Activated naive CD4-positive, alpha-beta T cell treated with anti-CD3 and anti-CD28 coated beads, Interleukin-2, amount 10 ng/mL, durations not matched to agents 7 days and 5 days (primary cell): ENCODE measurements around the gene CCR5.
"Not testable (repeated sequence)": the region's sequence is repeated elsewhere in the genome, so short reads cannot be mapped to it uniquely, and the experiment has no call there.

Source experiments
- CTCF ChIA-PET: fragments of 350-600 bp; sonication (Branson Sonifier 250); formaldehyde crosslinking; loops from one replicate; lab custom pipeline; 2021; ENCODE audit warnings: antibody characterized with exemption; lab: Charles Lee
- DNase-seq: peaks from one replicate; pipeline ENCODE4 v3.0.0-alpha.2; 2020
- H3K27ac Mint-ChIP-seq: one replicate; pipeline ENCODE4 v1.8.0; 2021; ENCODE audit warnings: mild to moderate bottlenecking, moderate library complexity, mixed read lengths
- H3K27me3 Mint-ChIP-seq: one replicate; pipeline ENCODE4 v1.8.0; 2021; ENCODE audit warnings: mild to moderate bottlenecking, mixed read lengths
- H3K36me3 Mint-ChIP-seq: one replicate; pipeline ENCODE4 v1.8.0; 2021; ENCODE audit warnings: mixed read lengths
- H3K4me1 Mint-ChIP-seq: one replicate; pipeline ENCODE4 v1.8.0; 2021; ENCODE audit warnings: mixed read lengths
- H3K4me3 Mint-ChIP-seq: one replicate; pipeline ENCODE4 v1.8.0; 2021; ENCODE audit warnings: mild to moderate bottlenecking, moderate library complexity, mixed read lengths
- H3K9me3 Mint-ChIP-seq: one replicate; pipeline ENCODE4 v1.8.0; 2021; ENCODE audit warnings: mixed read lengths

CCR5 gene

DNA sequence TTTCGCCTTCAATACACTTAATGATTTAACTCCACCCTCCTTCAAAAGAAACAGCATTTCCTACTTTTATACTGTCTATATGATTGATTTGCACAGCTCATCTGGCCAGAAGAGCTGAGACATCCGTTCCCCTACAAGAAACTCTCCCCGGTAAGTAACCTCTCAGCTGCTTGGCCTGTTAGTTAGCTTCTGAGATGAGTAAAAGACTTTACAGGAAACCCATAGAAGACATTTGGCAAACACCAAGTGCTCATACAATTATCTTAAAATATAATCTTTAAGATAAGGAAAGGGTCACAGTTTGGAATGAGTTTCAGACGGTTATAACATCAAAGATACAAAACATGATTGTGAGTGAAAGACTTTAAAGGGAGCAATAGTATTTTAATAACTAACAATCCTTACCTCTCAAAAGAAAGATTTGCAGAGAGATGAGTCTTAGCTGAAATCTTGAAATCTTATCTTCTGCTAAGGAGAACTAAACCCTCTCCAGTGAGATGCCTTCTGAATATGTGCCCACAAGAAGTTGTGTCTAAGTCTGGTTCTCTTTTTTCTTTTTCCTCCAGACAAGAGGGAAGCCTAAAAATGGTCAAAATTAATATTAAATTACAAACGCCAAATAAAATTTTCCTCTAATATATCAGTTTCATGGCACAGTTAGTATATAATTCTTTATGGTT lies at the start of gene CCR5:
TSS of gene CCR5 (plus strand) at position 108 of the 680 bp plus-strand sequence. CDS start 1,957 bp downstream, outside the sequence.
- Mint-ChIP-seq H3K36me3 (peaks cover 23% of the 10 kb centered on the region), H3K4me3 (peak within 1 kb of the TSS; percentile 42), H3K27me3 (peaks cover 16% of the 10 kb centered on the region), H3K4me1 (peaks cover 85% of the 10 kb centered on the region), H3K9me3 (peaks cover 3% of the 10 kb centered on the region), H3K27ac (peak within 1 kb of the TSS; percentile 83)
- CTCF ChIA-PET = interaction anchor here (0.9 to 14.4 kb wide), 22 partner anchors 10 to 432 kb away, joined by 3 to 228 read pairs (median 10); partner anchors contain the start of genes CCR1, CCR2 and CXCR6
- DNase-seq = peak; percentile 50

DNA sequence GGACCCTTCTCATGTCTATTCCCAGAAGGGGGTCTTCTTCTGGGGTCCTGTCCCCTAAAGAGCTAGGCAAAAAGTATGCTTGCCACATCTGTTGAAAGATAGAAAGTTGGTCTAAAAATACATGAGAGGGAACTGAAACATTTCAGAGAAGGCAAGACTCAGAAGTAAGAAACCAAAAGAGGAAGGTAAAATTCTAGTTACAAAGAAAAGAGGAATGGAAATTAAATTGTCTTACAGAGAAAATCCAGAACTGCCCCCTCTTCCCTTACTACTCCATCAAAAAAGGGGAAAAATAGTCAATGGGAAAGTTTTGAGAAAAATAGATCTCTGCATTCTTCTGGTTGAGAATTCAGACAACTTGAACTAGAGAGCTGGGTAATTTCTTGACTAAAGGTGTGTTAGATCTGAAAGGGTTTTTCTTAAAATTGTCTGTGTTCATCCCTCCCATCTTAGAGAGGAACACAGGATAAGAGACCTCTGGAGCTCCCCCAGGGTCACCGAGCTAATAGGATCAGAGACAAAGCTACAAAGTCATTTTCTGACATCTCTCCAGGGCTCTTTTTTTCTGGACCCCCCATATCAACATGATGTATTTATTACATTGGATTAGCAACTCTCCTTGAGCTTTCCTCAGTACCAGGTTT lies 49.2 kb upstream of the CCR5 start:
- Mint-ChIP-seq H3K36me3 (peaks cover 5% of the 10 kb centered on the region), H3K9me3 (peaks cover 19% of the 10 kb centered on the region), H3K27ac (no peak overlapping the region), H3K27me3 (peaks cover 34% of the 10 kb centered on the region), H3K4me3 (no peak overlapping the region), H3K4me1 (peaks cover 3% of the 10 kb centered on the region)
- DNase-seq = no peak
- CTCF ChIA-PET = interaction anchor here (1.5 kb wide), 1 partner anchor 22 kb away, joined by 4 read pairs; no protein-coding TSS in a partner anchor

DNA sequence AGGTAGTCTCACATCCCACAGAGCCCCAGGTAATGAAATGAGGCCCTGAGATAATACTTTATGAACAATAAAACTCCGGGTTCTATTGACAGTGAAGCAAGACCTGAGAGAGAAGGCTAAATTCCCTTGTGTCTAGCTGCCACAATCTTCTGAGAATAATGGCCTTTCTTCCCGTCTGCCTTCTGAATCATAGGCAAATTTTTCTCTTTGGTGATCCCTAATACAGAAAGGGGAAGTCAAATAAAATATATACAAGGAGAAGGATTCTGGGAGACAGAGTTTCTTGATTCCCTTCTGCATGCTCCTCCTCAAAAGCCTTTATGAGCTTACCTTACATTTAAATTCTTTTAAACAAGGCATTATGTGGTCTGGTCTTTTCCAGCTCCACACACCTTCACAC lies 46.7 kb upstream of the CCR5 start:
- peaks cover 8% of the 10 kb centered on the region for H3K9me3 Mint-ChIP-seq
- DNase-seq = no peak
- H3K27ac Mint-ChIP-seq = no peak overlapping the region
- H3K4me1 Mint-ChIP-seq = peaks cover 3% of the 10 kb centered on the region
- peaks cover 34% of the 10 kb centered on the region for H3K27me3 Mint-ChIP-seq
- no peak overlapping the region for H3K4me3 Mint-ChIP-seq
- CTCF ChIA-PET = interaction anchor here (1.5 to 1.6 kb wide), 2 partner anchors 11 to 44 kb away, joined by 4 read pairs; no protein-coding TSS in a partner anchor
- H3K36me3 Mint-ChIP-seq = peaks cover 1% of the 10 kb centered on the region

DNA sequence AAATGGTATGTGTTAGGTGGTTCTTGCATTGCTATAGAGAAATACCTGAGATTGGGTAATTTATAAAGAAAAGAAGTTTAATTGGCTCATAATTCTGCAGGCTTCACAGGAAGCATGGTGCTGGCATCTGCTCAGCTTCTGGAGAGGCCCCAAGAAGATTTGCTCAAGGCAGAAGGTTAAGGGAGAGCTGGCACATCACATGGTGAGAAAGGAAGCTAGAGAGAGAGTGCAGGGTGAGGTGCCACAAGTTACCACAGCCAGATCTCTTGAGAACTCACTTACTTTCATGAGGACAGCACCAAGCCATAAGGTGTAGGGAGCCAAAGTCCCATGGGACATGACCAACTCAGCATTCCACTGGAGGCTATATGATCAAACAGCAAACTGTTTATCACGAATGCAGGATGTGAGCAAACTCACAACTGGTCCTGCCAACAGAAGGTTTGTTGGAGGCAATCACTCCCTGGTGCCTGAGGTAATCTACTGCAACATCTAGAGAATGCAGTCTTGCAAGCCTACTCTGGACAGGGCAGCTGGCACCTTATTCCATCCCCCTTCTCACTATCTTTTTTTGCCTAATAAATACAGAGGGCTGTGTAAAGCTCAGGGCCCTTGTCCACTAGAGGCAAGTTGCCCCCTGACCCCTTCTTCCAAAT lies 45.0 kb upstream of the CCR5 start:
- H3K4me1 Mint-ChIP-seq = peaks cover 3% of the 10 kb centered on the region
- H3K27me3 Mint-ChIP-seq = peaks cover 30% of the 10 kb centered on the region
- H3K4me3 Mint-ChIP-seq = no peak overlapping the region
- CTCF ChIA-PET = interaction anchor here (1.3 to 1.6 kb wide), 2 partner anchors 19 to 42 kb away, joined by 3 to 4 read pairs; no protein-coding TSS in a partner anchor
- H3K36me3 Mint-ChIP-seq = peaks cover 1% of the 10 kb centered on the region
- H3K27ac Mint-ChIP-seq = no peak overlapping the region
- H3K9me3 Mint-ChIP-seq = peaks cover 8% of the 10 kb centered on the region
- DNase-seq = no peak

DNA sequence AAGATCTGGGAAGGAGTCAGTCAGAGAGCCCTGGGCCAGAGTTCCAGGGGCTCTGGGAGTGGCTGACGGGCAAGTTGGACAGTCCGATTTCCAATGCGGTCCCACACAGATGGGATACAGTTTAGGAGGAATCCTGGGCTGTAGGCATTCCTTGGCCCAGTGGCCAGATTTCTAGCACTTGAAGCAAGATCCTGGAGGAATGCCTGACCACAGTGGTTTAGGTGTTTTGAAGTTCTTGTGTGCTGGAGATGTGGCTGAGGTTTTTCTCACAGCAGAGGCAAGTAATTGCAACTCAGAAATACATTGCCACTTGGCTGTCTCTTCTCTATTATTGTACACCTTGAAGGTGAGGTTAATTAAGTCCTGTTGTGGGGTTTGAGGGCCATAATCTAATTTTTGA lies 40.1 kb upstream of the CCR5 start:
- H3K27me3 Mint-ChIP-seq = peaks cover 15% of the 10 kb centered on the region
- not testable (repeated sequence) for H3K27ac Mint-ChIP-seq, H3K9me3 Mint-ChIP-seq, H3K4me3 Mint-ChIP-seq, DNase-seq
- CTCF ChIA-PET = interaction anchor here (1.0 kb wide), 1 partner anchor 54 kb away, joined by 3 read pairs; no protein-coding TSS in a partner anchor
- peaks cover 11% of the 10 kb centered on the region for H3K36me3 Mint-ChIP-seq
- peaks cover 15% of the 10 kb centered on the region for H3K4me1 Mint-ChIP-seq

DNA sequence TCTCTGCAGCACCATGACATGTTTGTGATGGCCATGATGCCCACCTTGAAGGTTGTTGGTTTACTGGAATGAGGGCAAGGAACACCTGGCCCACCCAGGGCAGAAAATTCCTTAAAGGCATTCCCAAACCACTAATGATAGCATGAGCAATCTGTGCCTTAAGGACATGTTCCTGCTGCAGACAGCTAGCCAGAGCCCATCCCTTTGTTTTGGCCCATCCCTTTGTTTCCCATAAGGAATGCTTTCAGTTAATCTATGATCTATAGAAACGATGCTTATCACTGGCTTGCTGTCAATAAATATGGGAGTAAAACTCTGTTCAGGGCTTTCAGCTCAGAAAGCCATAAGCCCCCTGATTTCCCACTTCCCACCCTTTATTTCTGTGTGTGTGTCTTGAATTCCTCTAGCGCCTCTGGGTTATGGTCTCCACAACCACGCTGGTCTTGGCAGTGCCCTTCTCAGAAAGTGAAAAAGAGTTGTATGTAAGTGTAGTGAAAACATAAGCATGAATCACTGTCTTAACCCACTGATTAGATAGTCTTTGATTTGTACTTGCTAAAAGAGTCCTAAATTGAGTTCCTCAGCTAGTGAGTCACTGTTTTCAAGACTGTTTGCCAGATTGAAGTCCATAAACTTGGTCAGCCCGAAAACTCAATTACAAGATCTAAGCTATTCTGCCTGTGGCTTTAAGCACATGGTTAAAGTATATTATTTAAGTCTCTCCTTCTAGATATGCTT lies 35.8 kb upstream of the CCR5 start:
- no peak for DNase-seq
- peaks cover 23% of the 10 kb centered on the region for H3K4me1 Mint-ChIP-seq
- no peak overlapping the region for H3K27ac Mint-ChIP-seq

DNA sequence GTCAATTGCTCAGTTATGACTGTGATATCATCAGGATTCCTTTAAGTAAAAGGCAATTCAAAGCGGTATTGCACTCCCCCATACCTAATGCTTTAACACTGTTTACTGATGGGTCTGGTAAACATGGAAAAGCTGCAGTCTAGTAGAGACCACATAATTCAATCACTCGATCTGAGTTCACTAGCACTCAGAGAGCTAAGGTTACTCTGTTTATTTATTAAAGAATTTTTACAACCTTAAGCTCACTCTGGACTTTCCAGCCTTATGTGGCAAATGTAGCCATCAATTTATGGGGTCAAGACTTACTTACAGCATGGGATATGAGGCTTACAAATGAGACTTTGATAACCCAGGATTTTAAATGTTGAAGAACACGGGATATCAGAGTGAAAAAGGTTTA lies 35.2 kb upstream of the CCR5 start:
- DNase-seq = no peak
- Mint-ChIP-seq H3K27ac (no peak overlapping the region), H3K36me3 (peaks cover 36% of the 10 kb centered on the region), H3K4me3 (no peak overlapping the region), H3K27me3 (peaks cover 15% of the 10 kb centered on the region), H3K4me1 (peaks cover 23% of the 10 kb centered on the region), H3K9me3 (peaks cover 37% of the 10 kb centered on the region)
- CTCF ChIA-PET = interaction anchor here (0.8 to 1.3 kb wide), 2 partner anchors 11 to 127 kb away, joined by 3 to 4 read pairs; no protein-coding TSS in a partner anchor

More for the DNA sequence above, 35.8 kb upstream of the CCR5 start:
- H3K36me3 Mint-ChIP-seq = peaks cover 35% of the 10 kb centered on the region
- peaks cover 15% of the 10 kb centered on the region for H3K27me3 Mint-ChIP-seq
- H3K9me3 Mint-ChIP-seq = peaks cover 33% of the 10 kb centered on the region
- no peak overlapping the region for H3K4me3 Mint-ChIP-seq
- CTCF ChIA-PET = interaction anchor here (0.8 to 1.3 kb wide), 3 partner anchors 11 to 126 kb away, joined by 3 to 4 read pairs (median 3); no protein-coding TSS in a partner anchor

DNA sequence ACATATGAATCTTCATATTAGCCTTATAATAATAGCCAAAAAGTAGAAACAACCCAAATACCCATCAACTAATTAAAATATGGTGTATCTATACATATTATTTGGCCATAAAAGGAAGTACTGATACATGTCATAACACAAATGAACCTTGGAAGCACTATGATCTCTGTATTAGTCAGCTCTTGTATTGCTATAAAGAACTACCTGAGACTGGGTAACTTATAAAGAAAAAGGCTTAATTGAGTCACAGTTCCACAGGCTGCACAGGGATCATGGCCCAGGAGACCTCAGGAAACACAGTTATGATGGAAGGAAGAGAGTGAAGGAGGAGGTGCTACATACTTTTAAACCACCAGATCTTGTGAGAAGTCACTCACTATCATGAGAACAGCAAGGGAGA lies 32.8 kb upstream of the CCR5 start:
- H3K4me3 Mint-ChIP-seq = no peak overlapping the region
- CTCF ChIA-PET = no interaction called here
- DNase-seq = no peak
- no peaks in the 10 kb centered on the region for H3K27me3 Mint-ChIP-seq
- H3K27ac Mint-ChIP-seq = no peak overlapping the region
- H3K36me3 Mint-ChIP-seq = peaks cover 32% of the 10 kb centered on the region
- peaks cover 23% of the 10 kb centered on the region for H3K4me1 Mint-ChIP-seq
- H3K9me3 Mint-ChIP-seq = peaks cover 36% of the 10 kb centered on the region

DNA sequence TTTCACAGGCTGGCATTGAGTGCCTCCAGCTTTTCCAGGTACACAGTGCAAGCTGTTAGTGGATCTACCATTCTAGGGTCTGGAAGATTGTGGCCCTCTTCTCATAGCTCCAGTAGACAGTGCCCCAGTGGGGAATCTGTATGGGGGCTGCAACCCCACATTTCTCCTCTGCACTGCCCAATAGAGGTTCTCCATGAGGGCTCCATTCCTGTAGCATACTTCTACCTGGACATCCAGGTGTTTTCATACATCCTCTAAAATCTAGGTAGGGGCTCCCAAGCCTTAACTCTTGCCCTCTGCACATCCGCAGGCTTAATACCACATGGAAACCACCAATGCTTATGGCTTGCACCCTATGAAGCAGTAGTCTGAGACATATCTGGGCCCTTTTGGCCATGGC lies 31.9 kb upstream of the CCR5 start:
- Mint-ChIP-seq H3K27me3 (no peaks in the 10 kb centered on the region), H3K36me3 (peaks cover 28% of the 10 kb centered on the region), H3K9me3 (peaks cover 34% of the 10 kb centered on the region), H3K4me1 (peaks cover 15% of the 10 kb centered on the region), H3K4me3 (no peak overlapping the region), H3K27ac (no peak overlapping the region)
- DNase-seq = no peak
- CTCF ChIA-PET = no interaction called here

DNA sequence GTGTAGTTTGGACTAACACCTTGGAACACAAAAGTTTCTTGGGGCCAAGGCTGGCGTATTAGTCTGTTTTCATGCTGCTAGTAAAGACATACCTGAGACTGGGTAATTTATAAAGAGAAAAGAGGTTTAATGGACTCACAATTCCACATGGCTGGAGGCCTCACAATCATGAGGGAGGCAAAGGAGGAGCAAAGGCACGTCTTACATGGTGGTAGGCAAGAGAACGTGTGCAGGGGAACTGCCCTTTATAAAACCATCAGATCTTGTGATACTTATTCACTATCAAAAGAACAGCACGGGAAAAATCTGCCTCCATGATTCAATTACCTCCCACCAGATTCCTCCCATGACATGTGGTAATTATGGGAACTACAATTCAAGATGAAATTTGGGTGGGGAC lies 26.3 kb upstream of the CCR5 start:
- CTCF ChIA-PET = no interaction called here
- Mint-ChIP-seq H3K4me1 (peaks cover 20% of the 10 kb centered on the region), H3K36me3 (peaks cover 42% of the 10 kb centered on the region), H3K27ac (no peak overlapping the region), H3K4me3 (no peak overlapping the region), H3K9me3 (peaks cover 31% of the 10 kb centered on the region), H3K27me3 (no peaks in the 10 kb centered on the region)
- DNase-seq = no peak

DNA sequence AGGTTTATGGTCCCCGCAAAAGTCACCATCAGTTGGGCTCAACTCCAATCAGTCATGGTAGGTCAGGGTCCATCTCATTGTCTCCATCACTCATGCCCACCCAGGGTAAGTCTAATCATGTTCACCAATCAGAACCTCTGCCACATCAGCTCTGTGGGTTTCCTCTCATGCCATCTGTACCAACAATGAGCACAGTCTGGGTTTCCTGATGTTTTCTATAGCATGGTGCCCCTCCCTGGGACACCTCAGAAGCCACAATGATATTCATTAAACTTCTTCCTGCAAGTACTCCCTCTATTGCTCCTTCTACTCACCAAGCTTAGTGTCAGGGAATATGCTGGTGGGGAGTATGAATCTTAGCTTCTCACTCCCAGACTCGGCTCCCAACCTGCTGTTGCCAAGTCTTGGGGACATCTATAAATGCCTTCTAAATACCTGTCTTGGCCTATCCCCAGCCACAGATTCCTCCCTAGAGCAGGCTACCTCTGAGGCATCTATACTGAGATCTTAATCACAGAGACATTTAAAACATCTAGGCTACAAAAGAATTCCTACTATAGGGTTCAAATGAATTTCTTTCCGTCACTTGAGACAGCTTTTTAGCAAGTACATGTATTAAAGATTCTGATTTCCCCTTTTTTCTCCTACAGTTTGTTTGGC lies 21.8 kb upstream of the CCR5 start:
- Mint-ChIP-seq H3K27me3 (no peaks in the 10 kb centered on the region), H3K36me3 (peaks cover 45% of the 10 kb centered on the region), H3K4me3 (peak overlapping the region; percentile 49), H3K4me1 (peaks cover 63% of the 10 kb centered on the region), H3K27ac (peak overlapping the region; percentile 95), H3K9me3 (peaks cover 22% of the 10 kb centered on the region)
- DNase-seq = no peak
- CTCF ChIA-PET = interaction anchor here (0.9 to 7.7 kb wide), 3 partner anchors 11 to 29 kb away, joined by 3 to 80 read pairs (median 3); partner anchors contain the start of gene CCR5

DNA sequence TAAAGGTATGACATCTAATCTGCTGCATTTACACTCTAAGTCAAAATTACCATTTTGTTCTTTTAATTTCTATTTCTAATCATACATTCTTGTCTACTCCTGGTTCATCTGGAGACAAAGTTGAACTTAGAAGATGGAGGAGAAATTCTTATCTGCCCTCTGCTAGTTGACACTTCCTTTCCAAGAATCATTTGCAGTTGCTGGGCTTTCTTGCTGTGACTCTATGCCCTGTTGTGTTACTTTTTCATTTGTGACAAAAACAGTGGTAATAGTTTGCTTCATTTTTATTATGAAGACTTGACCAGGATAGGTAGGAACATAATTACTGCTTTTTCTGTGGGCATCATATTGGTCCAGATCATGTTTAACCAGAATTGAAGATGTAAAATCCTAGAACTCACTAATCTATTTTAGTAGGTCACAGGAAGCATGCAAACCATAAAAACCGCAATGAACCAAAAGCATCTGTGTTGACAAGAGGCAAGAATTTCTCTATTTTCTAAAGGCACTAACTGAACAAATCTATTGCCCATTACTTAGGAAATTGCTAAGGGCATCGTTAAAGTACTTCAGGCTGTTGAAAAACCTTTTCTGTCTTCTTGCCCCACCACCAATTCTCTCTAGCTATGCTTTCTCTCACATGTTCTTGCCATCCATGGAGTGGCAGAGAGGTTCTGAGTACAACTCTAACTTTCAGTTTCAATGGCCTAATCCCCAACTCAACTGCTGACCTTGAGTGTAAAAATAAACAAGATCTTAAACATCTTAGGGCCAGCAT lies 21.1 kb upstream of the CCR5 start:
- H3K4me1 Mint-ChIP-seq = peaks cover 71% of the 10 kb centered on the region
- peak overlapping the region; percentile 95 for H3K27ac Mint-ChIP-seq
- H3K4me3 Mint-ChIP-seq = peak overlapping the region; percentile 49
- H3K27me3 Mint-ChIP-seq = peaks cover 3% of the 10 kb centered on the region
- CTCF ChIA-PET = interaction anchor here (0.9 to 7.7 kb wide), 5 partner anchors 10 to 134 kb away, joined by 3 to 80 read pairs (median 5); partner anchors contain the start of gene CCR5
- DNase-seq = peak; percentile 30
- H3K9me3 Mint-ChIP-seq = peaks cover 22% of the 10 kb centered on the region
- peaks cover 42% of the 10 kb centered on the region for H3K36me3 Mint-ChIP-seq
